Measurements from ENCODE around the gene LENG9. TPM values are rescaled to one million over a fixed set of nuclear protein-coding genes. Genes with fewer than 3 reads are reported as not detected.

The LENG9 gene
- total and polyA plus RNA-seq, 2 experiments from 2014 or later, result 0.59 to 7.9 TPM

DNA sequence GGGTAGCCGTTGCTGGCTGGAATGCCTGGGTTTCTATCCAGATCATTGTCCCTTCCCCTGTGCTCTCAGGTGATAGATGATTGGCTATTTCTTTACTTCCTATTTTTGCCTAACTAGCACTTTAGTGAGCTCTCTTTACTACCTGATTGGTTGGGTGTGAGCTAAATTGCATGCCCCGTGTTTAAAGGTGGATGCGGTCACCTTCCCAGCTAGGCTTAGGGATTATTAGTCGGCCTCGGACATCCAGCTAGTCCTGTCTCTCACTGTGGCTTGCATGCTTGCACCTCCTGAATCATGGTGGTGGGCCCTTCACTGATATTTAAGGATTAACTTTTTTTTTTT lies 38.2 kb downstream of the LENG9 start:
- Histone ChIP-seq H3K4me2 (no peak overlapping the region), H3K27me3 (peaks cover 29% of the 10 kb centered on the region), H3K27ac (no peak overlapping the region), H3K4me3 (no peak overlapping the region), H3K4me1 (ENCODE audit: insufficient read depth) (no peaks in the 10 kb centered on the region), H4K20me1 (ENCODE audit: insufficient read depth, poor library complexity, severe bottlenecking) (no peaks in the 10 kb centered on the region), H3K9me3 (ENCODE audit: low read depth) (no peaks in the 10 kb centered on the region), H2AFZ (no peak overlapping the region), H3K36me3 (replicated peaks; ENCODE audit: insufficient read depth, low read depth) (no peaks in the 10 kb centered on the region), H3K79me2 (no peaks in the 10 kb centered on the region), H3K9me2 (replicated peaks; ENCODE audit: insufficient read depth) (no peaks in the 10 kb centered on the region)
- WGBS (ENCODE audit: low lambda C conversion rate, missing lambda C conversion rate), result 88% methylated on average over 5 of the region's 5 CpGs
- no peak for DNase-seq (ENCODE audit: low spot score)
- TF ChIP-seq EZH2 (IDR thresholded peaks at IDR 0.05; ENCODE audit: borderline replicate concordance), result no peak
- TF ChIP-seq EZH2phosphoT487 (IDR thresholded peaks at IDR 0.05; ENCODE audit: low read depth, severe bottlenecking, unreplicated experiment), result no peak
- TF ChIP-seq, protein P1, sequence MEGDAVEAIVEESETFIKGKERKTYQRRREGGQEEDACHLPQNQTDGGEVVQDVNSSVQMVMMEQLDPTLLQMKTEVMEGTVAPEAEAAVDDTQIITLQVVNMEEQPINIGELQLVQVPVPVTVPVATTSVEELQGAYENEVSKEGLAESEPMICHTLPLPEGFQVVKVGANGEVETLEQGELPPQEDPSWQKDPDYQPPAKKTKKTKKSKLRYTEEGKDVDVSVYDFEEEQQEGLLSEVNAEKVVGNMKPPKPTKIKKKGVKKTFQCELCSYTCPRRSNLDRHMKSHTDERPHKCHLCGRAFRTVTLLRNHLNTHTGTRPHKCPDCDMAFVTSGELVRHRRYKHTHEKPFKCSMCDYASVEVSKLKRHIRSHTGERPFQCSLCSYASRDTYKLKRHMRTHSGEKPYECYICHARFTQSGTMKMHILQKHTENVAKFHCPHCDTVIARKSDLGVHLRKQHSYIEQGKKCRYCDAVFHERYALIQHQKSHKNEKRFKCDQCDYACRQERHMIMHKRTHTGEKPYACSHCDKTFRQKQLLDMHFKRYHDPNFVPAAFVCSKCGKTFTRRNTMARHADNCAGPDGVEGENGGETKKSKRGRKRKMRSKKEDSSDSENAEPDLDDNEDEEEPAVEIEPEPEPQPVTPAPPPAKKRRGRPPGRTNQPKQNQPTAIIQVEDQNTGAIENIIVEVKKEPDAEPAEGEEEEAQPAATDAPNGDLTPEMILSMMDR (IDR thresholded peaks at IDR 0.05; ENCODE audit: poor library complexity), result no peak

GRCh38 chr19:54424660-54425381 lies 38.8 kb downstream of the LENG9 start:
- WGBS (ENCODE audit: low lambda C conversion rate, missing lambda C conversion rate), result 93% methylated on average over 36 of the region's 36 CpGs

GRCh38 chr19:54424201-54424600 lies 39.4 kb downstream of the LENG9 start:
- no peak overlapping the region for H3K27ac ChIP-seq
- DNase-seq (ENCODE audit: low spot score), result no peak
- H2AFZ ChIP-seq, result no peak overlapping the region
- H3K9me2 ChIP-seq (replicated peaks; ENCODE audit: insufficient read depth), result no peaks in the 10 kb centered on the region
- H3K36me3 ChIP-seq (replicated peaks; ENCODE audit: insufficient read depth, low read depth), result no peaks in the 10 kb centered on the region
- H3K4me3 ChIP-seq, result no peak overlapping the region
- H3K27me3 ChIP-seq, result peaks cover 28% of the 10 kb centered on the region
- H3K4me2 ChIP-seq, result no peak overlapping the region
- H3K9me3 ChIP-seq (ENCODE audit: low read depth), result no peaks in the 10 kb centered on the region
- 89% methylated on average over 14 of the region's 14 CpGs for WGBS (ENCODE audit: low lambda C conversion rate, missing lambda C conversion rate)
- no peaks in the 10 kb centered on the region for H4K20me1 ChIP-seq (ENCODE audit: insufficient read depth, poor library complexity, severe bottlenecking)
- no peaks in the 10 kb centered on the region for H3K4me1 ChIP-seq (ENCODE audit: insufficient read depth)
- no peaks in the 10 kb centered on the region for H3K79me2 ChIP-seq
- TF ChIP-seq EZH2 (IDR thresholded peaks at IDR 0.05; ENCODE audit: borderline replicate concordance) (no peak), EZH2phosphoT487 (IDR thresholded peaks at IDR 0.05; ENCODE audit: low read depth, severe bottlenecking, unreplicated experiment) (no peak)
- TF ChIP-seq, protein P1 (IDR thresholded peaks at IDR 0.05; ENCODE audit: poor library complexity), result no peak

More at GRCh38 chr19:54424660-54425381, 38.8 kb downstream of the LENG9 start:
- no peaks in the 10 kb centered on the region for H3K4me1 ChIP-seq (ENCODE audit: insufficient read depth)
- H3K4me2 ChIP-seq, result no peak overlapping the region
- peaks cover 29% of the 10 kb centered on the region for H3K27me3 ChIP-seq
- H3K27ac ChIP-seq, result no peak overlapping the region
- H3K9me2 ChIP-seq (replicated peaks; ENCODE audit: insufficient read depth), result no peaks in the 10 kb centered on the region
- no peak for DNase-seq (ENCODE audit: low spot score)
- H3K36me3 ChIP-seq (replicated peaks; ENCODE audit: insufficient read depth, low read depth), result no peaks in the 10 kb centered on the region
- no peaks in the 10 kb centered on the region for H3K79me2 ChIP-seq
- no peaks in the 10 kb centered on the region for H3K9me3 ChIP-seq (ENCODE audit: low read depth)
- no peak overlapping the region for H2AFZ ChIP-seq
- no peak overlapping the region for H3K4me3 ChIP-seq
- H4K20me1 ChIP-seq (ENCODE audit: insufficient read depth, poor library complexity, severe bottlenecking), result no peaks in the 10 kb centered on the region
- no peak for TF ChIP-seq EZH2 (IDR thresholded peaks at IDR 0.05; ENCODE audit: borderline replicate concordance)
- TF ChIP-seq, protein P1 (IDR thresholded peaks at IDR 0.05; ENCODE audit: poor library complexity), result no peak
- no peak for TF ChIP-seq EZH2phosphoT487 (IDR thresholded peaks at IDR 0.05; ENCODE audit: low read depth, severe bottlenecking, unreplicated experiment)

Data from hepatocyte (in vitro differentiated cells).